ENCODE data around the gene AUTS2. TPM values are rescaled to one million over a fixed set of nuclear protein-coding genes. Genes with fewer than 3 reads are reported as not detected.

Gene AUTS2
- total RNA-seq, 1 experiment from 2014 or later = under 0.01 TPM

GRCh38 chr7:70301673-70302185 lies 703.5 kb downstream of the AUTS2 start:
- no peak for DNase-seq (ENCODE audit: low read depth)

- DNase-seq (ENCODE audit: low read depth) = no peak
Measured at GRCh38 chr7:70303309-70303708, 705.0 kb downstream of the AUTS2 start.

GRCh38 chr7:70303780-70304179 lies 705.5 kb downstream of the AUTS2 start:
- DNase-seq (ENCODE audit: low read depth) = no peak

- DNase-seq (ENCODE audit: low read depth) = no peak
Measured at GRCh38 chr7:70306173-70306572, 707.9 kb downstream of the AUTS2 start.

GRCh38 chr7:70307544-70308106 lies 709.4 kb downstream of the AUTS2 start:
- DNase-seq (ENCODE audit: low read depth) = no peak

- no peak for DNase-seq (ENCODE audit: low read depth)
Measured at GRCh38 chr7:70312336-70312735, 714.1 kb downstream of the AUTS2 start.

- DNase-seq (ENCODE audit: low read depth) = no peak
Measured at GRCh38 chr7:70313271-70313670, 715.0 kb downstream of the AUTS2 start.

GRCh38 chr7:70313687-70314086 lies 715.4 kb downstream of the AUTS2 start:
- DNase-seq (ENCODE audit: low read depth) = no peak

- DNase-seq (ENCODE audit: low read depth) = no peak
Measured at GRCh38 chr7:70314221-70314620, 715.9 kb downstream of the AUTS2 start.

GRCh38 chr7:70316745-70317144 lies 718.5 kb downstream of the AUTS2 start:
- DNase-seq (ENCODE audit: low read depth) = no peak

GRCh38 chr7:70317356-70317755 lies 719.1 kb downstream of the AUTS2 start:
- DNase-seq (ENCODE audit: low read depth) = no peak

- no peak for DNase-seq (ENCODE audit: low read depth)
Measured at GRCh38 chr7:70318511-70318910, 720.2 kb downstream of the AUTS2 start.

- DNase-seq (ENCODE audit: low read depth) = no peak
Measured at GRCh38 chr7:70319057-70319456, 720.8 kb downstream of the AUTS2 start.

- DNase-seq (ENCODE audit: low read depth) = no peak
Measured at GRCh38 chr7:70321016-70321590, 722.8 kb downstream of the AUTS2 start.

GRCh38 chr7:70322856-70323255 lies 724.6 kb downstream of the AUTS2 start:
- no peak for DNase-seq (ENCODE audit: low read depth)

- no peak for DNase-seq (ENCODE audit: low read depth)
Measured at GRCh38 chr7:70325509-70326101, 727.3 kb downstream of the AUTS2 start.

GRCh38 chr7:70334295-70334694 lies 736.0 kb downstream of the AUTS2 start:
- DNase-seq (ENCODE audit: low read depth) = no peak

GRCh38 chr7:70334871-70335270 lies 736.6 kb downstream of the AUTS2 start:
- no peak for DNase-seq (ENCODE audit: low read depth)

GRCh38 chr7:70336536-70336935 lies 738.3 kb downstream of the AUTS2 start:
- DNase-seq (ENCODE audit: low read depth) = no peak

- DNase-seq (ENCODE audit: low read depth) = no peak
Measured at GRCh38 chr7:70338015-70338414, 739.7 kb downstream of the AUTS2 start.

- no peak for DNase-seq (ENCODE audit: low read depth)
Measured at GRCh38 chr7:70340236-70340635, 742.0 kb downstream of the AUTS2 start.

GRCh38 chr7:70341446-70341845 lies 743.2 kb downstream of the AUTS2 start:
- no peak for DNase-seq (ENCODE audit: low read depth)

- DNase-seq (ENCODE audit: low read depth) = no peak
Measured at GRCh38 chr7:70343519-70343918, 745.2 kb downstream of the AUTS2 start.
